H1 (cell line): ENCODE measurements around the gene PTX4. TPM values are rescaled to one million over a fixed set of nuclear protein-coding genes. Genes with fewer than 3 reads are reported as not detected.

Source experiments
- CTCF ChIA-PET: fragments of 300-600 bp; sonication (Branson Sonifier 250); formaldehyde crosslinking; loops from one replicate; lab custom pipeline; 2021; ENCODE audit not compliant: partially characterized antibody; lab: Charles Lee
- POLR2A ChIA-PET: fragments of 300-600 bp; sonication (Branson Sonifier 250); formaldehyde crosslinking; loops from one replicate; lab custom pipeline; 2021; ENCODE audit warnings: inconsistent platforms; ENCODE audit not compliant: partially characterized antibody; lab: Charles Lee
- DNase-seq, 2 experiments: peaks; one replicate each; pipeline versions ENCODE4 v3.0.0 to v3.0.0-alpha.2; 2010 to 2022; ENCODE audit warnings: low spot score in 2 of 2, low read depth in 1 of 2, mixed read lengths in 1 of 2
- FAIRE-seq: peaks from 2 replicates; lab custom pipeline; 2011; peaks lifted over from hg19 to GRCh38; lab: Jason Lieb, UNC
- H2AFZ ChIP-seq: 2 replicates; pipeline ENCODE4 v1.8.1; 2012; ENCODE audit warnings: low read length, inconsistent platforms
- H2AK5ac ChIP-seq: 2 replicates; pipeline ENCODE4 v1.6.1; 2013; ENCODE audit warnings: low read depth, low read length
- H2BK120ac ChIP-seq: replicated peaks from 2 replicates; pipeline ENCODE3; 2013; ENCODE audit warnings: low read depth, low read length, inconsistent platforms
- H2BK12ac ChIP-seq: 2 replicates; pipeline ENCODE4 v1.6.1; 2013; ENCODE audit warnings: low read depth, low read length
- H2BK15ac ChIP-seq: 2 replicates; pipeline ENCODE4 v1.6.1; 2013; ENCODE audit warnings: low read length
- H2BK20ac ChIP-seq: 2 replicates; pipeline ENCODE4 v1.6.1; 2013; ENCODE audit warnings: low read length
- H2BK5ac ChIP-seq: 2 replicates; pipeline ENCODE4 v1.6.1; 2013; ENCODE audit warnings: low read depth, low read length
- H3K14ac ChIP-seq: 2 replicates; pipeline ENCODE4 v1.6.1; 2013; ENCODE audit warnings: inconsistent platforms; ENCODE audit not compliant: insufficient read length
- H3K18ac ChIP-seq: 2 replicates; pipeline ENCODE4 v1.6.1; 2013; ENCODE audit warnings: low read length; ENCODE audit errors: extremely low read depth
- H3K23ac ChIP-seq: 2 replicates; pipeline ENCODE4 v1.6.1; 2013; ENCODE audit warnings: inconsistent platforms; ENCODE audit not compliant: insufficient read length
- H3K23me2 ChIP-seq: 2 replicates; pipeline ENCODE4 v1.6.1; 2013; ENCODE audit warnings: low read depth, low read length
- H3K27ac ChIP-seq: 2 replicates; pipeline ENCODE4 v1.6.1; 2011; ENCODE audit warnings: low read depth, low read length, inconsistent platforms
- H3K27me3 ChIP-seq, 4 experiments: replicated peaks in 1 of 4; 1 replicate in 1 of 4; 2 replicates in 3 of 4; pipeline versions ENCODE4 v1.6.1 to v1.8.1; 2011 to 2013; ENCODE audit warnings: low read length in 3 of 4, mild to moderate bottlenecking in 3 of 4, inconsistent platforms in 2 of 4, mixed read lengths in 2 of 4, moderate library complexity in 1 of 4; ENCODE audit not compliant: control insufficient read depth in 3 of 4, insufficient read depth in 3 of 4; ENCODE audit errors: extremely low read depth in 1 of 4
- H3K36me3 ChIP-seq, 4 experiments: 2 replicates each; pipeline versions ENCODE4 v1.6.1 to v1.8.1; 2011 to 2013; ENCODE audit warnings: mild to moderate bottlenecking in 4 of 4, low read length in 3 of 4, moderate library complexity in 2 of 4, control low read depth in 1 of 4, inconsistent platforms in 1 of 4; ENCODE audit not compliant: insufficient read depth in 4 of 4, control insufficient read depth in 2 of 4
- H3K4ac ChIP-seq: replicated peaks from 2 replicates; pipeline ENCODE3; 2013; ENCODE audit warnings: low read length, low read depth, mixed read lengths, inconsistent platforms; ENCODE audit not compliant: insufficient read length
- H3K4me1 ChIP-seq, 4 experiments: replicated peaks in 1 of 4; 1 replicate in 1 of 4; 2 replicates in 3 of 4; pipeline versions ENCODE4 v1.6.1 to v1.8.1; 2011 to 2013; ENCODE audit warnings: low read length in 3 of 4, inconsistent platforms in 2 of 4, mixed read lengths in 1 of 4; ENCODE audit not compliant: insufficient read depth in 4 of 4, control insufficient read depth in 3 of 4
- H3K4me2 ChIP-seq, 2 experiments: 2 replicates each; pipeline versions ENCODE4 v1.6.1 to v1.8.1; 2011 to 2013; ENCODE audit warnings: low read depth in 2 of 2, low read length in 2 of 2, control low read depth in 1 of 2, inconsistent platforms in 1 of 2, mild to moderate bottlenecking in 1 of 2; ENCODE audit not compliant: insufficient read depth in 1 of 2
- H3K4me3 ChIP-seq, 4 experiments: fragments of 200-600, 300-600 bp in 1 of 4; sonication (generic), shearing (Covaris generic), sonication (Bioruptor Twin) in 1 of 4; 2 replicates each; pipeline versions ENCODE4 v1.5.1 to v1.8.1; 2011 to 2016; ENCODE audit warnings: low read length in 4 of 4, low read depth in 3 of 4, control low read depth in 2 of 4, inconsistent platforms in 2 of 4, mild to moderate bottlenecking in 2 of 4, mixed read lengths in 1 of 4, moderate library complexity in 1 of 4; ENCODE audit not compliant: insufficient read depth in 2 of 4; ENCODE audit errors: extremely low read depth in 1 of 4
- H3K56ac ChIP-seq: replicated peaks from 2 replicates; pipeline ENCODE3; 2013; ENCODE audit warnings: low read depth, mild to moderate bottlenecking, mixed read lengths, low read length, inconsistent platforms; ENCODE audit not compliant: insufficient read length
- H3K79me1 ChIP-seq: 2 replicates; pipeline ENCODE4 v1.6.1; 2013; ENCODE audit warnings: low read depth, low read length, control low read depth
- H3K79me2 ChIP-seq, 2 experiments: 2 replicates each; pipeline versions ENCODE4 v1.6.1 to v1.8.1; 2012 to 2013; ENCODE audit warnings: low read length in 2 of 2, mild to moderate bottlenecking in 2 of 2, inconsistent platforms in 1 of 2; ENCODE audit not compliant: insufficient read depth in 2 of 2, control insufficient read depth in 1 of 2
- H3K9ac ChIP-seq, 4 experiments: replicated peaks in 1 of 4; 1 replicate in 1 of 4; 2 replicates in 3 of 4; pipeline versions ENCODE4 v1.6.1 to v1.8.1; 2011 to 2013; ENCODE audit warnings: low read depth in 3 of 4, low read length in 3 of 4, control low read depth in 2 of 4, mild to moderate bottlenecking in 2 of 4, moderate library complexity in 2 of 4, inconsistent platforms in 1 of 4; ENCODE audit errors: extremely low read depth in 1 of 4
- H3K9me3 ChIP-seq, 2 experiments: 2 replicates each; pipeline versions ENCODE4 v1.6.1 to v1.8.1; 2012 to 2013; ENCODE audit warnings: mild to moderate bottlenecking in 2 of 2, moderate library complexity in 2 of 2, control low read depth in 1 of 2, inconsistent platforms in 1 of 2, low read depth in 1 of 2, low read length in 1 of 2, mixed read lengths in 1 of 2; ENCODE audit not compliant: insufficient read depth in 2 of 2
- H4K20me1 ChIP-seq, 2 experiments: replicated peaks in 1 of 2; 2 replicates each; pipeline versions ENCODE3 to v1.8.1; 2011 to 2013; ENCODE audit warnings: inconsistent platforms in 2 of 2, low read length in 2 of 2, mild to moderate bottlenecking in 1 of 2; ENCODE audit not compliant: insufficient read depth in 2 of 2, control insufficient read depth in 1 of 2
- H4K5ac ChIP-seq: 2 replicates; pipeline ENCODE4 v1.6.1; 2013; ENCODE audit warnings: low read length, low read depth, mixed read lengths, inconsistent platforms; ENCODE audit not compliant: insufficient read length
- H4K8ac ChIP-seq: 2 replicates; pipeline ENCODE4 v1.8.0; 2013; ENCODE audit warnings: mild to moderate bottlenecking, moderate library complexity, low read length, inconsistent platforms; ENCODE audit not compliant: insufficient read depth; ENCODE audit errors: extremely low read depth
- H4K91ac ChIP-seq: replicated peaks from 2 replicates; pipeline ENCODE3; 2013; ENCODE audit warnings: low read length, mixed read lengths, inconsistent platforms; ENCODE audit not compliant: insufficient read length
- EZH2 ChIP-seq: fragments of 200-600 bp; sonication (generic); IDR thresholded peaks from 2 replicates; pipeline ENCODE4 v1.7.1; 2012; ENCODE audit warnings: low read depth, mild to moderate bottlenecking, moderate library complexity, low read length, inconsistent platforms; ENCODE audit not compliant: severe bottlenecking
- GABPA ChIP-seq: IDR thresholded peaks from 2 replicates; pipeline ENCODE4 v1.6.1; 2011; ENCODE audit warnings: mild to moderate bottlenecking, low read length, moderate library complexity, borderline replicate concordance; ENCODE audit not compliant: insufficient read depth
- TAF7 ChIP-seq: optimal IDR thresholded peaks from 2 replicates; pipeline ENCODE3; 2011; ENCODE audit warnings: low read depth, mild to moderate bottlenecking, inconsistent platforms, low read length, moderate library complexity, borderline replicate concordance
- WGBS, 2 experiments: shearing (Covaris generic) in 1 of 2; methylation state at CpG; one replicate each; pipeline versions ENCODE4 v1.1.6 to v1.1.7; 2013 to 2015; ENCODE audit warnings: low lambda C conversion rate in 2 of 2, mixed read lengths in 2 of 2, inconsistent platforms in 1 of 2, low coverage in 1 of 2, missing lambda C conversion rate in 1 of 2; ENCODE audit not compliant: insufficient replicate concordance in 2 of 2, insufficient coverage in 1 of 2, insufficient read length in 1 of 2; ENCODE audit errors: extremely low coverage in 1 of 2, missing lambda C conversion rate in 1 of 2; 5-methylcytosine and 5-hydroxymethylcytosine counted together
- polyA plus RNA-seq, 7 experiments: library from polyadenylated mRNA; depleted of rRNA in 3 of 7; stranded (reverse) in 5 of 7; unstranded in 2 of 7; fragments of >200 nt in 5 of 7; fragments of 200-250 nt in 2 of 7; gene quantifications; 1 replicate in 5 of 7; 2 replicates in 1 of 7; 4 replicates in 1 of 7; pipeline versions ENCODE4 v1.2.1 to v1.2.3, GENCODE V29; 2011 to 2013; ENCODE audit warnings: missing spikeins in 2 of 7, mixed read lengths in 2 of 7
- total RNA-seq: library from RNA; stranded (reverse); fragmentation: NEBNext Ultra II Directional; extraction: Animal tissue kit (Norgen Biotek cat#: 25700); gene quantifications from 2 replicates; pipeline ENCODE4 v1.2.1, GENCODE V29; 2021

Gene PTX4
- total and polyA plus RNA-seq, 2 of the 8 experiments (the other 6 are each of a cell fraction or from before 2014, with no cell fraction given) = not detected

DNA sequence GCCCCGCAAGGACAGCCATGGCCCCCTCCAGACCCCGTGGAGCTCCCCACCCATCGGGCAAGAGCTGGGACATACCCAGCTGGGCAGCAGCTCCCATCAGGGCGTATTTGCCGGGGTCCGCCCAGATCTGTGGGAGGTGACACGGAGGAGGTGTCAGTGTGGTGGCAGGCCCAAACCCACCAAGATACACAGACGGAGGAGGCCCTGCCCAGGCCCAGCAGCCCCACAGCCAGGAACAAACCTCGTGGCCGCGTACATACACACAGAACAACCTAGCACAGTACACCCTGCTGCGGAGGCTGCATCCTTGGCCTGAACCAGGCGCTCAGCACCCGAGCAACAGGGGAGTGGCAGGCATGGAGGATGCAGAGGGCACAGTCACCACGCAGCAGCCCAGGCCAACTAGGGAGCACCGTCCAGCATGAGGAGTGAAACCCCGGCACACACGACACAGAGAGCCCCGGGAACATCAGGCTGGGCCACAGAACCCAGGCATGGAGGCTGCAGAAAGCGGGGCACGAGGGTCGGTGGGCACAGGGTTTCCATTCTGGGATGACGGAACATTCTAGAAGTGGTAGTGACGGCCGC lies 39.4 kb downstream of the PTX4 start:
- FAIRE-seq (no peak), DNase-seq (no peak)
- Histone ChIP-seq H3K79me2 (no peaks in the 10 kb centered on the region), H4K20me1 (peaks cover 2 to 14% of the 10 kb centered on the region in 2 experiments), H3K23me2 (no peaks in the 10 kb centered on the region), H3K14ac (no peak overlapping the region), H4K5ac (no peak overlapping the region), H2BK5ac (no peak overlapping the region), H2AFZ (no peak overlapping the region), H3K4ac (no peak overlapping the region), H4K8ac (peak overlapping the region; percentile 45), H3K4me2 (no peak overlapping the region), H2AK5ac (no peak overlapping the region), H2BK120ac (no peak overlapping the region), H3K36me3 (peaks cover 0 to 35% (median 11%) of the 10 kb centered on the region in 4 experiments; a peak in 4 of 8 replicates), H3K9me3 (no peaks in the 10 kb centered on the region), H3K4me1 (no peaks in the 10 kb centered on the region), H3K27ac (no peak overlapping the region), H3K23ac (no peak overlapping the region), H4K91ac (no peak overlapping the region), H2BK15ac (no peak overlapping the region), H2BK20ac (no peak overlapping the region), H3K79me1 (no peaks in the 10 kb centered on the region), H3K27me3 (no peaks in the 10 kb centered on the region), H3K4me3 (no peak overlapping the region), H3K56ac (no peak overlapping the region), H2BK12ac (no peak overlapping the region), H3K18ac (no peak overlapping the region), H3K9ac (no peak overlapping the region)
- CTCF ChIA-PET = interaction anchor here (0.6 to 2.5 kb wide), 3 partner anchors 14 to 429 kb away, joined by 3 to 8 read pairs (median 6); no protein-coding TSS in a partner anchor
- POLR2A ChIA-PET = interaction anchor here (0.8 kb wide), 1 partner anchor 14 kb away, joined by 3 read pairs; no protein-coding TSS in a partner anchor
- TF ChIP-seq TAF7 (no peak), EZH2 (no peak), GABPA (no peak)
- 91% methylated on average over 24 of the region's 25 CpGs; no CpG with 5 or more reads in 1 of the 2 experiments for WGBS, 2 experiments
